ENCODE measurements around the gene IDH1. TPM values are rescaled to one million over a fixed set of nuclear protein-coding genes. Genes with fewer than 3 reads are reported as not detected.

IDH1 gene
- polyA plus RNA-seq, 2 of the 4 experiments (the other 2 are of a cell fraction), result 180 to 346 TPM

DNA sequence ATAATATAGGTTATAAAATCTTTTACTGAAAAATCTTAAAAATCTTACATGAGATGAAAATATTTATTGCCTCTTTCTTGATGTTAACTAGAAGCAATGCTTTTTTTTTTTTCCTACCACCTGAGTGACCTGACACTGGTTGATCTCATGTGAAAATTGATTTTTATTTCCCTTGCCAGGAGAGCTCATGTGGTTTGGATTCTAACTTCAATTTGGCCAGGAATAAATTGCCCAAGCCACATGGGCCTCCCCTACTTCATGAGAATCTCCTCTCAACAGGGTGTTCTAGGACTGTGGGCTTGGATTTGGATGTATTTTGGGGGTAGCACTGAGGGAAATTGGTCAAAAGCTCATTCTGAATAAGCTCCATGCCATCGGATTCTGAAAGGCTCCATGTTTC is 20.1 kb downstream of the IDH1 start (continued):
- TF ChIP-seq, protein P1, sequence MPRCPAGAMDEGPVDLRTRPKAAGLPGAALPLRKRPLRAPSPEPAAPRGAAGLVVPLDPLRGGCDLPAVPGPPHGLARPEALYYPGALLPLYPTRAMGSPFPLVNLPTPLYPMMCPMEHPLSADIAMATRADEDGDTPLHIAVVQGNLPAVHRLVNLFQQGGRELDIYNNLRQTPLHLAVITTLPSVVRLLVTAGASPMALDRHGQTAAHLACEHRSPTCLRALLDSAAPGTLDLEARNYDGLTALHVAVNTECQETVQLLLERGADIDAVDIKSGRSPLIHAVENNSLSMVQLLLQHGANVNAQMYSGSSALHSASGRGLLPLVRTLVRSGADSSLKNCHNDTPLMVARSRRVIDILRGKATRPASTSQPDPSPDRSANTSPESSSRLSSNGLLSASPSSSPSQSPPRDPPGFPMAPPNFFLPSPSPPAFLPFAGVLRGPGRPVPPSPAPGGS (IDR thresholded peaks at IDR 0.05), result no peak

DNA sequence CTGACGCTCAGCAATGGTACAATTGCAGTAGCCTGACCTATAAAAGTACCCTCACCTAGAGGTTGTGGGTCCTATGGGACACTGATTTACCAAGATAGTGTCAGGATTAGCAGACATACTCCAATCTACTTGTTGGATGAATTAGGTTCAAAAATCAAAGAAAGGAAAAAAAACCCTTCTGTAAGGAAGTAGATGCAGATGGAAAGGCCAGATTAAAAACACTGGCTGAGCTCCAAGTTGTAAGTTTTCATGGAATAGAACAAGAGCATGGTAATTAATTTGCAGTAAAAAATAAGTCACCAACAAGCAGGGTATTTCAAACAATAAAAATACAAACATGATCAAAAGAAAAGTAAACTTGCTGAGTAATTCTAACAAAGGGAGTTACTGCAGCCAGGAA is 26.4 kb downstream of the IDH1 start:
- FAIRE-seq, result no peak
- Histone ChIP-seq H3K9me3 (peaks cover 3% of the 10 kb centered on the region; the same call in 1 of the 3 replicates), H3K4me3 (no peak overlapping the region), H3K4me1 (no peaks in the 10 kb centered on the region), H3K4me2 (no peak overlapping the region), H3K27ac (no peak overlapping the region)
- POLR2A ChIA-PET, result interaction anchor here (0.8 kb wide), 1 partner anchor 27 kb away, joined by 3 read pairs; no protein-coding TSS in a partner anchor
- no peak for DNase-seq (ENCODE audit: low read depth in 1 of 2, low spot score in 1 of 2)
- CTCF ChIA-PET, result interaction anchor here (0.5 kb wide), 1 partner anchor 1364 kb away, joined by 3 read pairs; no protein-coding TSS in a partner anchor
- TF ChIP-seq ESRRA (IDR thresholded peaks at IDR 0.05; ENCODE audit: borderline replicate concordance, low read length) (no peak), FOSL2 (IDR thresholded peaks at IDR 0.05) (no peak), FOSL2 (CRISPR knock-in tag; IDR thresholded peaks at IDR 0.05) (no peak), JUNB (IDR thresholded peaks at IDR 0.05) (no peak), NR3C1 (IDR thresholded peaks at IDR 0.05) (no peak), EHMT2 (IDR thresholded peaks at IDR 0.05; ENCODE audit: low read depth) (no peak), RNF2 (IDR thresholded peaks at IDR 0.05; ENCODE audit: borderline replicate concordance, low read depth) (no peak), MYC (IDR thresholded peaks at IDR 0.05; ENCODE audit: borderline replicate concordance, low read length) (no peak), RFX5 (IDR thresholded peaks at IDR 0.05) (no peak), HDAC2 (IDR thresholded peaks at IDR 0.05) (no peak), KDM5A (IDR thresholded peaks at IDR 0.05) (no peak), RAD21 (conservative IDR thresholded peaks at IDR 0.05 in 1 of 2, IDR thresholded peaks at IDR 0.05 in 1 of 2) (no peak), HEYL (CRISPR knock-in tag; IDR thresholded peaks at IDR 0.05) (no peak), TP53 (CRISPR knock-in tag; IDR thresholded peaks at IDR 0.05) (no peak)
- TF ChIP-seq, protein P2, sequence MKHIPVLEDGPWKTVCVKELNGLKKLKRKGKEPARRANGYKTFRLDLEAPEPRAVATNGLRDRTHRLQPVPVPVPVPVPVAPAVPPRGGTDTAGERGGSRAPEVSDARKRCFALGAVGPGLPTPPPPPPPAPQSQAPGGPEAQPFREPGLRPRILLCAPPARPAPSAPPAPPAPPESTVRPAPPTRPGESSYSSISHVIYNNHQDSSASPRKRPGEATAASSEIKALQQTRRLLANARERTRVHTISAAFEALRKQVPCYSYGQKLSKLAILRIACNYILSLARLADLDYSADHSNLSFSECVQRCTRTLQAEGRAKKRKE (CRISPR knock-in tag; IDR thresholded peaks at IDR 0.05; ENCODE audit: low read depth), result no peak
- TF ChIP-seq, protein P3, sequence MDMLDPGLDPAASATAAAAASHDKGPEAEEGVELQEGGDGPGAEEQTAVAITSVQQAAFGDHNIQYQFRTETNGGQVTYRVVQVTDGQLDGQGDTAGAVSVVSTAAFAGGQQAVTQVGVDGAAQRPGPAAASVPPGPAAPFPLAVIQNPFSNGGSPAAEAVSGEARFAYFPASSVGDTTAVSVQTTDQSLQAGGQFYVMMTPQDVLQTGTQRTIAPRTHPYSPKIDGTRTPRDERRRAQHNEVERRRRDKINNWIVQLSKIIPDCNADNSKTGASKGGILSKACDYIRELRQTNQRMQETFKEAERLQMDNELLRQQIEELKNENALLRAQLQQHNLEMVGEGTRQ (IDR thresholded peaks at IDR 0.05), result no peak
- ATAC-seq, result no peak
- WGBS (ENCODE audit: missing lambda C conversion rate), result 79% methylated on average over 1 of the region's 1 CpG

DNA sequence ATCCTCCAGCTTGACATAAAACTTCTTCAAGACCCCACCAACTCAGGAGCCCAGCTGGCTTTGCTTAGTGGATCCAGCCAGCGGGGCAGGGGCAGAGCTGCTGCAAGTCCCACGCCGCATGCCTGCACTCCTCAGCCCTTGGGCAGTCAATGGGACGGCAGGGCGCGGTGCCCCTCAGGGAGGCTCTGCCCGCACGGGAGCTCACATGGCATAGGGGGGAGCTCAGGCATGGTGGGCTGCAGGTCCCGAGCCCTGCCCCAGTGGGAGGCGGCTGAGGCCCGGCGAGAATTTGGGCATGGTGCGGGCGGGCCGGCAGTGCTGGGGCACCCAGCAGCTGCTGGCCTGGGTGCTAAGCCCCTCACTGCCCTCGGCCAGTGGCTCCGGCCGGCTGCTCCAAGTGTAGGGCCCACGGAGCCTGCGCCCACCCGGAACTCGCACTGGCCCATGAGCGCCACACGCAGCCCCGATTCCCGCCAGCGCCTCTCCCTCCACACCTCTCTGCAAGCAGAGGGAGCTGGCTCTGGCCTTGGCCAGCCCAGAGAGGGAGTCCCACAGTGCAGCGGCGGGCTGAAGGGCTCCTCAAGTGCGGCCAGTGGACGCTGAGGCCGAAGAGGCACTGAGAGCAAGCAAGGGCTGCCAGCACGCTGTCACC is 27.2 kb downstream of the IDH1 start:
- Histone ChIP-seq H3K4me1 (no peaks in the 10 kb centered on the region), H3K4me3 (no peak overlapping the region), H3K4me2 (no peak overlapping the region), H3K9me3 (peaks cover 3% of the 10 kb centered on the region; the same call in 1 of the 3 replicates), H3K27ac (no peak overlapping the region)
- DNase-seq (ENCODE audit: low read depth in 1 of 2, low spot score in 1 of 2) (no peak), ATAC-seq (no peak), FAIRE-seq (no peak)
- POLR2A ChIA-PET, result interaction anchor here (0.8 kb wide), 1 partner anchor 28 kb away, joined by 3 read pairs; no protein-coding TSS in a partner anchor
- CTCF ChIA-PET, result interaction anchor here (0.5 to 1.6 kb wide), 4 partner anchors 26 to 1363 kb away, joined by 3 read pairs; no protein-coding TSS in a partner anchor
- TF ChIP-seq, protein P3 (IDR thresholded peaks at IDR 0.05), result no peak
- TF ChIP-seq TFCP2L1 (CRISPR knock-in tag; IDR thresholded peaks at IDR 0.05) (no peak), NPAS2 (CRISPR knock-in tag; IDR thresholded peaks at IDR 0.05; ENCODE audit: borderline replicate concordance) (no peak), HOXB5 (CRISPR knock-in tag; IDR thresholded peaks at IDR 0.05) (no peak), POLR2A (IDR thresholded peaks at IDR 0.05; ENCODE audit: low read length) (no peak), KDM5A (IDR thresholded peaks at IDR 0.05) (no peak), EHMT2 (IDR thresholded peaks at IDR 0.05; ENCODE audit: low read depth) (no peak)
- TF ChIP-seq, protein P4, sequence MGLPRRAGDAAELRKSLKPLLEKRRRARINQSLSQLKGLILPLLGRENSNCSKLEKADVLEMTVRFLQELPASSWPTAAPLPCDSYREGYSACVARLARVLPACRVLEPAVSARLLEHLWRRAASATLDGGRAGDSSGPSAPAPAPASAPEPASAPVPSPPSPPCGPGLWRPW (IDR thresholded peaks at IDR 0.05), result no peak
- TF ChIP-seq, protein P2 (CRISPR knock-in tag; IDR thresholded peaks at IDR 0.05; ENCODE audit: low read depth), result no peak
- 86% methylated on average over 32 of the region's 33 CpGs for WGBS (ENCODE audit: missing lambda C conversion rate)
